NCI-H526 treated with DMSO at 0.1 percent for 48 hours (cell line): Measurements from ENCODE around the gene EIF3L.

ENCODE experiments used
- DNase-seq: peaks from one replicate; lab custom pipeline; 2025; lab: John Stamatoyannopoulos, UW

Gene EIF3L

DNA sequence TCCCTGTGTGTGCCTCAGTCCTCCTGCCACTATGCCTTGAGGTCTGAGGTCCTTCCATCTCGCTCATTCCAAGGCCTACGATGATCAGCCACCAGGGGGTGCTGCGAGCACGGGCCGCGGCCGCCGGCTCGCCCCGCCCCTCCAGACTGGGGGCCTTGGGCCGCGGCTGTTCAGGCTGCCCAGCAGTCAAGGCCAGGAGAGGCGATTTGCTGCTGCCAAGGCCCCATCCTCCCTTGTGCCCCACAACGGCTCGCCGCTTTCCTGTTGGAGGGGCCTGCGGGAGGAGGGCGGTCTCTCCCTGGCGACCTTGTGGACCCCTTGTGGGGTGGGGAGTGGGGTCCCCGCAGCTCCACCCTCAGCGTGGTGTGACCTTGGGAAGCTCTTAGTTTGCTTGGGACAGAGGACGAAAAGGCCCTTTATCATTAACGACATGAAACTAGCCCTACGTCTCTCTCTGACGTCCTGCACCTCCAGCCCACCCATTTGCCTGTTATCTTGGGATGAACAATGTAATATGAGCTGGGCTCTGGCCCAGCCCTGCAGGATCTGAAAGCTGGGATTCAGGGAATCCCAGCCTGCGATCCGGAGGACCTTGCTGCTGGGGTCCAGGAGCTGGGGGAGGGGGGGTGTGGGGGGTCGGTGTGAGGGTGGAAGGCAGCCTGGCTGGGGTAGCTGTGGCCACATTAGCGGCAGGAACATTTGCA lies 31.4 kb upstream of the EIF3L start:
- DNase-seq: peak; percentile 27

DNA sequence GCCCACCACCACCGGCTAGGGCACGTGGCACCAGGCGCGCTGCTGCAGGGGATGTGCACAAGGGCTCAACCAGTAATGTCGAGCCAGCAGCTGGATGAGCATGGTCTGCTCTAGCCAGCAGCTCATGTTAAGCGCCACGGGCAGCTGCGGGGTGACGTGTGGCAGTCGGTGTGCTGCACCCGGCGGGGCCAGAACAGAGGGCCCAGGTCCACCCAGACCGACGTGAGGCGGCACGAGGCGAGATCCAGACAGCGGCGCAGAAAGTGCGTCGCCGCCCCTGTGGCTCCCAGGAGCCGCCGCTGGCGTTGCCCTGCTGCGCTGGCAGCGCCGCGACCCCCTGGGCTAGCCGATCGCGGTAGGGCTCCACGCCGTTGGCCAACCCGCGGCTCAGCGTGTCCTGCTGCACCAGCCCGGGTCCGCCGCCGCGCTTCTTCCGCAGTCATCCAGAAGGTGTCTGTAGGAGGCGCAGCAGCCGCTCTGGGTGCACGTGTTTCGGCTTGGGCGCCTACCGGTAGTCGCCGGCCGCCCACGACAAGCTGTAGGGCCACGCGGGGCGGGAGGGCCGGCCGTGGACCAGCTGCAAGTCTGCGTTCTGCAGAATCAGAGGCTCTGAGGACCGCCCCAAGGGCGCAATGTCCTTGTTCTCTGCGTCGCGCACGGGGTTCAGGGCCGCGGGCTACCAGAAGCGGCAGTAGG lies 30.7 kb upstream of the EIF3L start:
- DNase-seq: peak; percentile 27

GRCh38 chr22:37819105-37819433 lies 30.1 kb upstream of the EIF3L start:
- DNase-seq: no peak

DNA sequence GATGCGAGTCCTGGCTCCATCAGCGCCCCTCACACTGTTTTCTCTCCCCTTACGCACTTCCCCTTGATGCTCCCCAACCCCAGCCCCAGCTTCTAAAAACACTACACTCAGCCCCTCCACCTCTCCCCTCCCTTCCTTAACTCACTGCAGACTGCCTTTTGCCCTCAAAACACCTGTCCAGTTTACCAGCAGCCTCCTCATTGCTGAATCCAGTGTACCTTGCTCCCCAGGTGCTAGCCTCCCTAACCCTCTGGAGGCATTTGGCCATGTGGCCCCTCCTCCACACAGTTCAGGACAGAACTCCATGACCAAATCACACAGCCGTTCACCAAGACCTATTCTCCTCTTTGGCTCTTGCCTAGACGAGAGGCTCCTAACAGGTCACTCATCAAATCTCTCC lies 28.9 kb upstream of the EIF3L start:
- DNase-seq: no peak

DNA sequence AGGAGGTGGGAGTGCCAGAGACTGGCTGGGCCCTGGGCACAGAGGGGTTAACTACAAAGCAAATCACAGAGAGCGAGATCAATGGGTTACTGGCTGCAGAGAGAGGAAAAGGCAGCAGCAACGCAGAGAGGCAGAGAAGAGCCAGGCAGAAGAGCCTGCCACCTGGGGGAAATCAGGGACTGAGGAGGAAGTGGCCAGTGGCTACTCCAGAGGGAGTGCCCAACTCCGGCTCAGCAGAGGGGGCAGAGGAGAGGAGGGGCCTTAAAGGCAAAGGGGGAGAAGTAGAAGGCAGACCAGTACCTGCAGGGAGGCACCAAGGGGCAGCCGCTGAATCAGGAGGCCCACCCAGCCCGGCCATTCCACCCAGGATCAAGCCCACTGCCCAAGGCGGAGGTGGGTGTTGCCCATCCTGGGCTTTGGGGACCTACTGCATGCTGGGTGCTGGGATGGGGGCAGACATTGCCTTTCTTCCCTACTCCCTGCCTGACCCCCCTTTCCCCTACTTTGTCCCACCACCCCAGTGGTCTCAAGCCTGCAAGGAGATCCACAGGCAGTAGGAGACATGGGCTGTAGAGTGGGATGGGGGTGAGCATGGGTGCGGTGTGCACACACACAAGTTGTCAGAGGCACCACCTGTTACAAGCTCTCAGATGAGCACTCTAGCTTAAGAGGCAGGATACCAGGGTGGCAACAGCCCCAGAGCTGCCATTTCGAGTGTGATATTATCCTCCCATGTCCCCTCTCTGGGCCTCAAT lies 27.0 kb upstream of the EIF3L start:
- no peak for DNase-seq

DNA sequence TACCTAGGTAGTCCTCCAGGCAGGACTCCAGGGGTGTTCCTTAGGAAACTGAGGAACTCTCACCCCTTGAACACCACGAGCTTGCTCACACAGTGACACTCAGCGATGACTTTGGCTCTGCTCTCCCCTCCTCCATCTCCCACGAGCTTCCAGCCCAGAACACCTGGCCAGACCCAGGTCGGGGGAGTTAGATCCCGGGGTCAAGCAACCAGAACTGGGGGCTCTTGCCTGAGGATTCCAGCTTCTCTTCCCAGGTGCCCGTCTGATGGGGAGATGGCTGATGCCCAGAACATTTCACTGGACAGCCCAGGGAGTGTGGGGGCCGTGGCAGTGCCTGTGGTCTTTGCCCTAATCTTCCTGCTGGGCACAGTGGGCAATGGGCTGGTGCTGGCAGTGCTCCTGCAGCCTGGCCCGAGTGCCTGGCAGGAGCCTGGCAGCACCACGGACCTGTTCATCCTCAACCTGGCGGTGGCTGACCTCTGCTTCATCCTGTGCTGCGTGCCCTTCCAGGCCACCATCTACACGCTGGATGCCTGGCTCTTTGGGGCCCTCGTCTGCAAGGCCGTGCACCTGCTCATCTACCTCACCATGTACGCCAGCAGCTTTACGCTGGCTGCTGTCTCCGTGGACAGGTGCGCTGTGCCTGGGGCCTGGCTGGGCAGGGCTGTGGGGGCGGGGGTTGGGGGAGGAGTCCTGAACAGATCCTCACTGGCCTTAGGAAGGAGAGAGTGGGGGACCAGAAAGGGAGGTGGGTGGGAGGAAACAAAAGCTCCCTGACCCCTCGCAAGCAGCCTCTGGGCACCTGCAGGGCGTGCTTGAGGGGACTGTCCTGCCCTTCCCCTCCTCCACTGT lies 25.9 kb upstream of the EIF3L start, which contains the start of gene GALR3:
Gene GALR3 (plus strand): TSS at position 249 of the 852 bp plus-strand sequence. CDS start 25 bp downstream, at position 274.
- DNase-seq: no peak

GRCh38 chr22:37824674-37825641 lies 24.3 kb upstream of the EIF3L start:
- DNase-seq: no peak

- no peak for DNase-seq
Observed at GRCh38 chr22:37827056-37827455, 22.2 kb upstream of the EIF3L start.

GRCh38 chr22:37830093-37830842 lies 19.0 kb upstream of the EIF3L start:
- no peak for DNase-seq

GRCh38 chr22:37831472-37831871 lies 17.7 kb upstream of the EIF3L start:
- no peak for DNase-seq

DNA sequence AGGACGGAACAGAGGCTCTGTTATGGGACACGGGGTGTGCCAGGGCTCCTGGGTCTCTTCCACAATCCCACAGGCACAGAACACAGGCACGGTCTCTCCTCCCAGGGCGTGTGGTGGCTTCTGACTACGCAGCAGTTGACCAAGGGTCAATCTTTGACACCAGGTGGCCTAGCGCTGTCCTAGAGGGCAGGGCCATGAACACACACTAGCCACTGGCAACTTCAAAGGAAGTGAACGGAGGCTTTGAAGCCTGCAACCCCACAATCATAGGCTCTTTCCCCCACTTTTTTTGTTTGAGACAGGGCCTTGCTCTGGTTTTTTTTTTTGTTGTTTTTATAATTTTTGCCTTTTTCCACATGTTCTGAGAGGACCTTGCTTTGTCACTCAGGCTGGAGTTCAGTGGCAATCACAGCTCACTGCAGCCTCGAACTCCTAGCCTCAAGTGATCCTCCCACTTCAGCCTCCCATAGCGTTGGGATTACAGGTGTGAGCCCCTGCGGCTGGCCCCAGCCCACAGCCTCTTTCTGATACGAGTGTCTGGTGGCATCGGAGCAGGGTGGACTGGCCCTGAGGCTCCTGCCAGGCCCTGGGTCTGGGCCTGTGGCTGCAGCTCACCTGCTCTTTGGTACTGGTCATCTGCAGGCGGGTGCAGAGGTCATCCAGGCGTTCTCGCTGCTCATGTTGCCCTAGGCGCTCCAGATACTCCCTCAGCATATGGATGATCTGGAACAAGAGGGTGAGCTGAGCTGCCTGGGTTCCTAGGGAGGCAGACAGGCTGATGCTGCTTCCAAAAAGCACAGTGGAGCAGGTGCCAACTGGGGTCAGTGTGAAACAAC lies 17.0 kb upstream of the EIF3L start:
- no peak for DNase-seq

DNA sequence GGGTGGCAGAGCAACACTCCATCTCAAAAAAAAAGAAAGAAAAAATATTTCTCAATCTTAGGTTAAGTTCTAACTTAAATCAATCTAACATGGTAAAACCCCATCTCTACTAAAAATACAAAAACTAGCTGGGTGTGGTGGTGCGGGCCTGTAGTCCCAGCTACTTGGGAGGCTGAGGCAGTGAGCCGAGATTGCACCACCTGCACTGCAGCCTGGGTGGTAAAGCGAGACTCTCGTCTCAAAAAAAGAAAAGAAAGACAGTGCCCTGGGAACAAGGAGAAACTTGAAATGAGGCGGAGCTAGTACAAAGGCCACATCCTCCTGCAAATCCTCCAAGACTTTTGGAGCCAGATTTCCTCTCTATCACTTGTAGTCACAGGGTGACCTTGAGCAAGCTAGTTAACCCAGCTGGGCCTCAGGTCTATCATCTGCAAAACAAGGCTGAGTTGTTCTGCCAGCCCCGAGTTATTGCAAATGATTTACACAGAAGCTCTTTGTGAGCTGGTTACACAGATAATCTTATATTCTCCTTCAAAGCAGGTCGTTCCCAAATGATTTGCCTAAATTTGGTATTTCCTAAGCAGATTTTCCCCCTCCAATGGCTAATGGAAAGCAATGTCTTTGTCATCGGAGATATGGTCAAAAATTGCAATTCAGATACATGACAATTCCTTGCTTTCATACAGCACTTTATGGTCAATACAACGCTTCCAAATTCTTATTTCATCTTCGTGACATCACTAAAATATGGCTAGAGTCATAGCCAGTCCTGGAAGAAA lies 7.0 kb upstream of the EIF3L start:
- no peak for DNase-seq

DNA sequence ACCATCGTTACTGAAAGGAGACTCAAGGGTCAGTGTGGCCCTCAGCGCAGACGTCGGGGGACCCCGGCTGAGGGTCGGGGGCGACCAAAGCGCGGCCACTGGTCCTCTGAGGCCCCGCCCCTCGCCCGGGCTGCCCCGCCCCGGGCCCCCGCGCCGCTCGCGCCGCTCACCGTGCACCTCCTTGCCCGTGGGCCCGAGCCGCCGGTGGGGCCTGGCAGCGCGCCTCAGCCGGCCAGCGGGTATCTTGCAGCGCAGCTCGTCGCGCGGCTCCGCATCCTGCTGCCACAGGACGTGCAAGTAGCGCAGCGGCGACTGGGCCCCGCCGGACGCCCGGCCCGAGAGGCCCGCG lies 5.5 kb upstream of the EIF3L start:
- no peak for DNase-seq

- DNase-seq: no peak
Observed at GRCh38 chr22:37844904-37845329, 4.3 kb upstream of the EIF3L start.

DNA sequence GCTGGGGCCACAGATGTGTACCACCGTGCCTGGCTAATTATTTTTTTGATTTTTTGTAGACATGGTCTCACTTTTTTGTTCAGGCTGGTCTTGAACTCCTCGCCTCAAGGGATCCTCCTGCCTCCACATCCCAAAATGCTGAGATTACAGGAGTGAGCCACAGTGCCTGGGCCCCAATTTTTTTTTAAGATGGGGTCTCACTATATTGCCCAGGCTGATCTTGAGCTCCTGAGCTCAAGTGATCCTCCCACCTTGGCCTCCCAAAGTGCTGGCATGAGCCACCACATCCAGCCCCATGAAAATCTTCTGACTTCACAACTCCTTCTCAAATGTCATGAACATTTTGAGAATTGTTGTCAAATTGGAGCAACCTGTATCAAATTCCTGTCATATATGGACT lies 2.8 kb upstream of the EIF3L start:
- no peak for DNase-seq

- no peak for DNase-seq
Observed at GRCh38 chr22:37848587-37849088, 581 bp upstream of the EIF3L start.

- DNase-seq: no peak
Observed at GRCh38 chr22:37850801-37851200, 1.6 kb downstream of the EIF3L start.

- DNase-seq: no peak
Observed at GRCh38 chr22:37852418-37852817, 3.2 kb downstream of the EIF3L start.
